Activated naive CD8-positive, alpha-beta T cell (primary cell): ENCODE results near the gene GRAMD1A.
"Not testable (repeated sequence)": the region's sequence is repeated elsewhere in the genome, so short reads cannot be mapped to it uniquely, and the experiment has no call there.

ENCODE experiments used
- H3K27ac Mint-ChIP-seq: one replicate; pipeline ENCODE4 v1.8.0; 2021; ENCODE audit warnings: mixed read lengths
- H3K27me3 Mint-ChIP-seq: one replicate; pipeline ENCODE4 v1.8.0; 2021; ENCODE audit warnings: mixed read lengths
- H3K36me3 Mint-ChIP-seq: one replicate; pipeline ENCODE4 v1.8.0; 2021; ENCODE audit warnings: mixed read lengths
- H3K4me1 Mint-ChIP-seq: one replicate; pipeline ENCODE4 v1.8.0; 2021; ENCODE audit warnings: low read depth, mixed read lengths
- H3K4me3 Mint-ChIP-seq: one replicate; pipeline ENCODE4 v1.8.0; 2021; ENCODE audit warnings: mild to moderate bottlenecking, mixed read lengths
- H3K9me3 Mint-ChIP-seq: one replicate; pipeline ENCODE4 v1.8.0; 2021; ENCODE audit warnings: low read depth, mixed read lengths

GRAMD1A gene

DNA sequence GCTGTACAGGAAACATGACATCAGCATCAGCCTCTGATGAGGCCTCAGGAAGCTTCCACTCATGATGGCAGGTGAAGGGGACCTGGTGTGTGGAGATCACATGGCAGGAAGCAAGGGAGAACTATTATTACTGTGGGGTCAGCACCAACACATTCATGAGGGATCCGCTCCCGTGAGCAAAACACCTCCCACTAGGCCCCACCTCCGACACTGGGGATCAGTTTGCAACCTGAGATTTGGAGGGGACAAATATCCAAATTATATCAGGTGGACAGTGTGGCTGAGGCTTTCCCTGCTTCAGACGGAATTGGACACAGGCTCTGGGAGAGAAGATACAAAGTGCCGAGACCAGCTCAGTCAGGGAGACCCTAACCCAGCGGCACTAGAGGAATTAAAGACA lies 30.4 kb upstream of the GRAMD1A start:
- Mint-ChIP-seq H3K27ac (no peak overlapping the region), H3K27me3 (no peaks in the 10 kb centered on the region), H3K9me3 (peaks cover 12% of the 10 kb centered on the region), H3K36me3 (no peaks in the 10 kb centered on the region), H3K4me1 (peaks cover 17% of the 10 kb centered on the region), H3K4me3 (no peak overlapping the region)

DNA sequence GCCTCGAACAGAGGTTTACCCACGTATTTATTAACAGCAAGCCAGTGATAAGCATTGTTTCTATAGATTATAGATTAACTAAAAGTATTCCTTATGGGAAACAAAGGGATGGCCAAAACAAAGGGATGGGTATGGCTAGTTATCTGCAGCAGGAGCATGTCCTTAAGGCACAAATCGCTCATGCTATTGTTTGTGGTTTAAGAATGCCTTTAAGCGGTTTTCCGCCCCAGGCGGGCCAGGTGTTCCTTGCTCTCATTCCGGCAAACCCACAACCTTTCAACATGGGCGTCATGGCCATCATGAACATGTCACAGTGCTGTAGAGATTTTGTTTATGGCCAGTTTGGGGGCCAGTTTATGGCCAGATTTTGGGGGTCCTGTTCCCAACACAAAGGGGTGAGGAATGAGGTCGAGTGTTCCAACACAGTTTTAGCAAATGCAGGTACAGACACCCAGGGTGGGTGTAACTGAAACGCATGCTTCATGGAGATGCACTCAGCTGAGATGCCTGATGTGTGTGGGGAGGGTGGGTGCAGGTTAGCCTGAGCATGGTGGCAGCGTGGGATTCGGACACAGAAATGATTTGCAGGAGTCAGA lies 29.8 kb upstream of the GRAMD1A start:
- not testable (repeated sequence) for H3K4me3 Mint-ChIP-seq, H3K36me3 Mint-ChIP-seq, H3K27ac Mint-ChIP-seq, H3K27me3 Mint-ChIP-seq
- H3K9me3 Mint-ChIP-seq: peaks cover 12% of the 10 kb centered on the region
- peaks cover 23% of the 10 kb centered on the region for H3K4me1 Mint-ChIP-seq

DNA sequence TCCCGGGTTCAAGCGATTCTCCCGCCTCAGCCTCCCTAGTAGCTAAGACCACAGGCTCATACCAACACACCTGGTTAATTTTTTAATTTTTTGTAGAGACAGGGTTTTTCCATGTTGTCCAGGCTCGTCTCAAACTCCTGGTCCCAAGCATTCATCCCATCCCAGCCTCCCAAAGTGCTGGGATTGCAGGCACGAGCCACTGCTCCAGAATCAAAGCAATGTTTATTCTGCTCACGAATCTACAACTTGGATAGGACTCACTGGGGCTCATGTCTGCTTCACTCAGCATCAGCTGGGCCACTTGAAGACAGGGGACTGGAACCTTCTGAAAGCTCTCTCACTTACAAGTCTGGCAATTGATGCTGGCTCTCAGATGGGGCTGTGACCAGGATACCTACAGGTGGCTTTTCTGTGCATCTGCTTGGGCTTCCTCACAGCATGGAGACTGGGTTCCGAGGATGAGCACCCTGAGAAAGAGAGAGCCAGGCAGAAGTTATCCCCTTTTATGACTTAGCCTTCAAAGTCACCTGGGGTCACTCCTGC lies 27.9 kb upstream of the GRAMD1A start:
- Mint-ChIP-seq H3K9me3 (peaks cover 12% of the 10 kb centered on the region), H3K4me3 (no peak overlapping the region), H3K27me3 (no peaks in the 10 kb centered on the region), H3K36me3 (no peaks in the 10 kb centered on the region), H3K27ac (no peak overlapping the region), H3K4me1 (peaks cover 23% of the 10 kb centered on the region)

- Mint-ChIP-seq H3K4me1 (peaks cover 23% of the 10 kb centered on the region), H3K36me3 (no peaks in the 10 kb centered on the region), H3K27ac (no peak overlapping the region), H3K27me3 (no peaks in the 10 kb centered on the region), H3K4me3 (no peak overlapping the region), H3K9me3 (no peaks in the 10 kb centered on the region)
These were observed 25.5 kb upstream of the GRAMD1A start for GRCh38 chr19:34974646-34975045.

DNA sequence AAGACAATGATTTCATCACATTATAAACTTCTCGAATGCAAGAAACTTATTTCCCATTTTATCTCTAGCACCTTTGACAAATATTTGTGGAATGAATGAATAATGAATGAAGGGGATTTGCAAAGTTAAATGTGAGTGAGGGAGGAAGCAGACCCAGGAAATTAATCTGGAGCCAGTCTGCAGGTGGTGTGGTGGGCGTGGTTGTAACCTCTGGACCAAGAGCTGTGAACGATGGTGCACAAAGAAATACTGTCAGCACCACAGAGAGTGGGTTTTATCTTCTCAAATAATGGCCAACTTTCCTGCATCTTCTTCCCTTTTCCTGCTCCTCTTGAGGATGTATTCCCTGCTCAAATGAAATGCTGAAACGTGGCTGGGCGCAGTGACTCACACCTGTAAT lies 25.1 kb upstream of the GRAMD1A start:
- no peak overlapping the region for H3K4me3 Mint-ChIP-seq
- H3K27me3 Mint-ChIP-seq: no peaks in the 10 kb centered on the region
- H3K36me3 Mint-ChIP-seq: no peaks in the 10 kb centered on the region
- no peaks in the 10 kb centered on the region for H3K9me3 Mint-ChIP-seq
- H3K4me1 Mint-ChIP-seq: peaks cover 23% of the 10 kb centered on the region
- H3K27ac Mint-ChIP-seq: no peak overlapping the region

GRCh38 chr19:34976611-34977010 lies 23.5 kb upstream of the GRAMD1A start:
- Mint-ChIP-seq H3K27ac (no peak overlapping the region), H3K27me3 (no peaks in the 10 kb centered on the region), H3K9me3 (no peaks in the 10 kb centered on the region), H3K4me1 (peaks cover 23% of the 10 kb centered on the region), H3K36me3 (no peaks in the 10 kb centered on the region), H3K4me3 (no peak overlapping the region)

DNA sequence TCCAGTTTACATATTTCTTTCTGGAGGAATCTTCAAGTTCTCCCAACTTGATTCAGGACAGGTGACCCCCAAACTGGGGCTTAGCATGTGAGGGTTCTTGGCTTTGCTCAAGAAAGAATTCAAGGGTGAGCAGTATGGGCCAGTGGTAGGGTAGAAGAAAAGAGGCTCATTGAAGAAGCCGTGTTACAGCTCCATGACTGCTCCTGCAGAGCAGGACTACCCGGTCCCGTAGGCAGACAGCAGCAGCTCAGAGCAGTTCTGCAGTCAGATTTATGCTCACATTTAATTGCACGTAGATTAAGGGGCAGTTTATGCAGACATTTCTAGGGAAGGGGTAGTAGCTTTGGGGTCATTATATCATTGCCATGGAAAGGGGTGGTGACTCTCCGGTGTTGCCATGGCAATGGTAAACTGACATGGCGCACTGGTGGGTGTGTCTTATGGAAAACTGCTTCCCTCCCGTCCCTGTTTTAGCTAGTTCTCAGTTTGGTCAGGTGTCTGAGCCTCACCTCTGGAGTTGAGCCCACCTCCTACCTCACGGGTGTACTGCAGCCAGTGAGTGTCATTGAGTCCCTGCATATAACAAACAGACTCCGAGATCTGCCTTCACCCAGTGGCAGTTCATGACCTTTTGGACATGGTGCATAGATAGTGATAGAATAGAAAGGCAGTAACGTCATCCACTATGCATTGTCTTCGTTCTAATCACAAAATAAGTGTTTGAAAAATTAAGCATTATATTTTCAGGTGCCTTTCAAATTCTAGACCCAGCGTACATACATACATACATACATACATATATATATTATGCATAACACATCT lies 20.1 kb upstream of the GRAMD1A start:
- Mint-ChIP-seq H3K4me3 (no peak overlapping the region), H3K9me3 (no peaks in the 10 kb centered on the region)

DNA sequence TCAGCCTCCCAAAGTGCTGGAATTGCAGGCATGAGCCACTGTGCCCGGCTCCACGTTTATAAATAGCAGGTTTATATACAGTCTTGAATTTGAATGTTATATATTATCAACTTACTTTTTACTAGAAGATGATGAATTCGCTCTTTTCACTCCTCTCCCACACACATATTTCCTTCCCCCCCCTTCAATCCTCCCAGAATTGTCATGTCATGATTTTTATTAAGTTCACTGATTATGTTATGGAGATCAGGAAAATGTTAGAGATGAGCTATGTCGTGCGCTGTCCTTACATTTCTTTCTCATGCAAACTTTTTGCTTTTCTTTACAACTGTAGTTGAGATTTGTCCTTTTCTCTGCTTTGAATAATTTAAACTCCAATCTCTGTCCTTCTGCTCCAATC lies 17.8 kb upstream of the GRAMD1A start:
- no peaks in the 10 kb centered on the region for H3K27me3 Mint-ChIP-seq
- H3K36me3 Mint-ChIP-seq: no peaks in the 10 kb centered on the region
- H3K9me3 Mint-ChIP-seq: no peaks in the 10 kb centered on the region
- H3K4me3 Mint-ChIP-seq: no peak overlapping the region
- no peak overlapping the region for H3K27ac Mint-ChIP-seq
- H3K4me1 Mint-ChIP-seq: peaks cover 17% of the 10 kb centered on the region

More for the DNA sequence above, 20.1 kb upstream of the GRAMD1A start:
- Mint-ChIP-seq H3K4me1 (peaks cover 5% of the 10 kb centered on the region), H3K27me3 (no peaks in the 10 kb centered on the region), H3K36me3 (no peaks in the 10 kb centered on the region), H3K27ac (no peak overlapping the region)

- Mint-ChIP-seq H3K9me3 (no peaks in the 10 kb centered on the region), H3K4me3 (no peak overlapping the region), H3K36me3 (no peaks in the 10 kb centered on the region), H3K27me3 (no peaks in the 10 kb centered on the region), H3K4me1 (peaks cover 21% of the 10 kb centered on the region), H3K27ac (no peak overlapping the region)
These were observed 16.3 kb upstream of the GRAMD1A start for GRCh38 chr19:34983786-34984185.

DNA sequence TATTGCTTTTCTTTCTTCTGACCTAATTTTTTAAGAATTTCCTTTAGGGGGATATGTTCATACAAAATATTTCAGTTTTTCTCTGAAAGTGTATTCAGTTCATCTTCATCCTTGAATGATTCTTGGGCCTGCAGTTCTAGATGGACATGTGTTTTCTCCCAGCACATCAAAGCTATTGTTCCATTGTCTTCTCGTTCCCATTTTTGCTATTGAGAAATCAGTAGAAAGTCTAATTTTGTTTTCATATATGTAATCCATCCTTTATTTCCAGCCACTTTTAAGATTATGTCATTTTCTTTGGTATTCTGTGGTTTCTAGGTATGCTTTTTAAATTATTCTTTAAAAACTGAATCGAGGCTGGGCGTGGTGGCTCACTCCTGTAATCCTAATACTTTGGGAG lies 15.8 kb upstream of the GRAMD1A start:
- peaks cover 26% of the 10 kb centered on the region for H3K4me1 Mint-ChIP-seq
- no peaks in the 10 kb centered on the region for H3K9me3 Mint-ChIP-seq
- H3K36me3 Mint-ChIP-seq: no peaks in the 10 kb centered on the region
- H3K4me3 Mint-ChIP-seq: no peak overlapping the region
- no peak overlapping the region for H3K27ac Mint-ChIP-seq
- no peaks in the 10 kb centered on the region for H3K27me3 Mint-ChIP-seq

GRCh38 chr19:34985249-34986022 lies 14.7 kb upstream of the GRAMD1A start:
- no peaks in the 10 kb centered on the region for H3K36me3 Mint-ChIP-seq
- no peaks in the 10 kb centered on the region for H3K27me3 Mint-ChIP-seq
- H3K4me1 Mint-ChIP-seq: peaks cover 30% of the 10 kb centered on the region
- peak overlapping the region; percentile 92 for H3K27ac Mint-ChIP-seq
- H3K4me3 Mint-ChIP-seq: peak overlapping the region; percentile 47
- H3K9me3 Mint-ChIP-seq: no peaks in the 10 kb centered on the region

DNA sequence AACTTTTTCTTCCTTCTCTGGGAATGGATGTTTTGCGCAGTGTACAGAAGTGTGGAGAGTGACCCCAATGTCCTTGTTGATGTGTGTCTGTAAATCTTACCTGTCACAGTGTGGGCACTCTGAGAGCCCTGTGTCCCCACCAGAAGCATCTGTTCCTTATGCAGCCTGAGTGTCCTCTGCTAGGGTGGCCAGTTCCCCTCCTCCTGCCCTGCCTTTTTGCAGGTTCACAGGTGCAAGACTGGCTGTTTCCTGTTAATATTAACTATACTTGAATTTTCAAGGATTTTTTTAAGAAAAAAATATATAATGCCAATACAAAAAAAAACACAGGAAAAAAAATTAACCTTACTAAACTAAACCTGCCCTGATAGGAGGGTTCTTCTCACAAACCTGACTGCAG lies 12.0 kb upstream of the GRAMD1A start:
- Mint-ChIP-seq H3K27me3 (no peaks in the 10 kb centered on the region), H3K27ac (no peak overlapping the region), H3K9me3 (no peaks in the 10 kb centered on the region), H3K36me3 (no peaks in the 10 kb centered on the region), H3K4me3 (no peak overlapping the region), H3K4me1 (peaks cover 41% of the 10 kb centered on the region)

- Mint-ChIP-seq H3K4me3 (no peak overlapping the region), H3K27me3 (no peaks in the 10 kb centered on the region), H3K36me3 (no peaks in the 10 kb centered on the region), H3K9me3 (no peaks in the 10 kb centered on the region), H3K4me1 (peaks cover 40% of the 10 kb centered on the region), H3K27ac (peak overlapping the region; percentile 10)
These were observed 10.8 kb upstream of the GRAMD1A start for GRCh38 chr19:34989298-34989697.

- H3K4me1 Mint-ChIP-seq: peaks cover 33% of the 10 kb centered on the region
- H3K4me3 Mint-ChIP-seq: peak overlapping the region; percentile 46
- peak overlapping the region; percentile 81 for H3K27ac Mint-ChIP-seq
- H3K9me3 Mint-ChIP-seq: no peaks in the 10 kb centered on the region
- no peaks in the 10 kb centered on the region for H3K36me3 Mint-ChIP-seq
- no peaks in the 10 kb centered on the region for H3K27me3 Mint-ChIP-seq
These were observed 9.4 kb upstream of the GRAMD1A start for GRCh38 chr19:34990578-34991192.
